Fibroblast of pulmonary artery (primary cell): Measurements from ENCODE around the gene STX1B.

Experiments used
- DNase-seq: peaks from one replicate; pipeline ENCODE4 v3.0.0-alpha.2; 2010; ENCODE audit warnings: low read depth
- H3K4me3 ChIP-seq: replicated peaks from 2 replicates; pipeline ENCODE4 v1.5.1; 2011; ENCODE audit warnings: low read depth, mild to moderate bottlenecking, control low read depth, low read length, moderate library complexity
- TF ChIP-seq, protein P1 (sequence below): IDR thresholded peaks from 2 replicates; pipeline ENCODE4 v1.5.1; 2011; ENCODE audit warnings: mild to moderate bottlenecking, control low read depth, low read length, inconsistent platforms; ENCODE audit errors: missing control alignments

Gene STX1B

DNA sequence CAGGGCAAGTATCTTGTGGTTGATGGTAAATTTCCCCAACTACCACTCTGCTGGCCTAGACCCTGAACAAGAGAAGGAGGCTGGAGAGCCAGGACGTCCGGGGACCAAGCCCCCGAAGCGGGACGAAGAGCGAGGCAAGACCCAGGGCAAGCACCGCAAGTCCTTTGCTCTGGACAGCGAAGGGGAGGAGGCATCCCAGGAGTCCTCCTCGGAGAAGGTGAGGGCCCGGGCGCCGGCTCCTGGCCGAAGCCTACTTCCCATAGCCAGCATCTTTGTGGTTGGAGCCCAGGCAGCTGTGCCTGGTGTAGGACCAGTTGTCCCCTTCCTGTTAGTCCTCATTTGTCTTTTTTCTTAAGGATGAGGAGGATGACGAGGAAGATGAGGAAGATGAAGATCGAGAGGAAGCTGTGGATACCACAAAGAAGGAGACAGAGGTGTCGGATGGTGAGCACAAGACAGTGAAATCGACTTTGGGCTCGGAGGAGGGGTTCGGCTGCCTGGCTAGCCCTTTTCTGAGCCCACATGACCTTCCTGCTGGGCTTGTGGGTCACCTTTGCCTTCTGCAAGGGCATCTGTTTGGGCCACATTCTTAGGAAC lies 41.1 kb downstream of the STX1B start:
- TF ChIP-seq, protein P1, sequence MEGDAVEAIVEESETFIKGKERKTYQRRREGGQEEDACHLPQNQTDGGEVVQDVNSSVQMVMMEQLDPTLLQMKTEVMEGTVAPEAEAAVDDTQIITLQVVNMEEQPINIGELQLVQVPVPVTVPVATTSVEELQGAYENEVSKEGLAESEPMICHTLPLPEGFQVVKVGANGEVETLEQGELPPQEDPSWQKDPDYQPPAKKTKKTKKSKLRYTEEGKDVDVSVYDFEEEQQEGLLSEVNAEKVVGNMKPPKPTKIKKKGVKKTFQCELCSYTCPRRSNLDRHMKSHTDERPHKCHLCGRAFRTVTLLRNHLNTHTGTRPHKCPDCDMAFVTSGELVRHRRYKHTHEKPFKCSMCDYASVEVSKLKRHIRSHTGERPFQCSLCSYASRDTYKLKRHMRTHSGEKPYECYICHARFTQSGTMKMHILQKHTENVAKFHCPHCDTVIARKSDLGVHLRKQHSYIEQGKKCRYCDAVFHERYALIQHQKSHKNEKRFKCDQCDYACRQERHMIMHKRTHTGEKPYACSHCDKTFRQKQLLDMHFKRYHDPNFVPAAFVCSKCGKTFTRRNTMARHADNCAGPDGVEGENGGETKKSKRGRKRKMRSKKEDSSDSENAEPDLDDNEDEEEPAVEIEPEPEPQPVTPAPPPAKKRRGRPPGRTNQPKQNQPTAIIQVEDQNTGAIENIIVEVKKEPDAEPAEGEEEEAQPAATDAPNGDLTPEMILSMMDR = no peak
- no peak for DNase-seq
- H3K4me3 ChIP-seq = no peak overlapping the region

GRCh38 chr16:30967795-30968194 lies 42.6 kb downstream of the STX1B start:
- H3K4me3 ChIP-seq = no peak overlapping the region
- DNase-seq = no peak
- TF ChIP-seq, protein P1 = no peak

DNA sequence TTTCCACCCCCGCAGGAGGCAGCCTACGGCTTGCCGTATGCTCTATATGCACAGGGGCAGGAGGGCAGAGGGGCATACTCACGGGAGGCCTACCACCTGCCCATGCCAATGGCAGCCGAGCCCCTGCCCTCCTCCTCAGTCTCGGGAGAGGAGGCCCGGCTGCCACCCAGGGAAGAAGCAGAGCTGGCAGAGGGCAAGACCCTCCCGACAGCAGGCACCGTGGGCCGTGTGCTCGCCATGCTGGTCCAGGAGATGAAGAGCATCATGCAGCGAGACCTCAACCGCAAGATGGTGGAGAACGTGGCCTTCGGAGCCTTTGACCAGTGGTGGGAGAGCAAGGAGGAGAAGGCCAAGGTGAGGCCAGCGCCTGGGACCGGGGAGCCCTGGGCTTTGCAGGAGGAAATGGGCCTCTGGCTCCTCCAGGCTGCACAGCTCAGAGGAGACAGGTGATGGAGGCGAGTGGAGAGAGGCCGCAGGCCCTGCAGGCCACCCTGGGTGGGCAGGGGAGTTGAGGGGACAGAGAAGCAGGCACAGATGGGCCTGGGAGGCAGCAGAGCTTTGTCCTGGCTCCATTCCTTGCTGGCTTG lies 44.3 kb downstream of the STX1B start:
- H3K4me3 ChIP-seq = no peak overlapping the region
- no peak for DNase-seq
- TF ChIP-seq, protein P1 = no peak

DNA sequence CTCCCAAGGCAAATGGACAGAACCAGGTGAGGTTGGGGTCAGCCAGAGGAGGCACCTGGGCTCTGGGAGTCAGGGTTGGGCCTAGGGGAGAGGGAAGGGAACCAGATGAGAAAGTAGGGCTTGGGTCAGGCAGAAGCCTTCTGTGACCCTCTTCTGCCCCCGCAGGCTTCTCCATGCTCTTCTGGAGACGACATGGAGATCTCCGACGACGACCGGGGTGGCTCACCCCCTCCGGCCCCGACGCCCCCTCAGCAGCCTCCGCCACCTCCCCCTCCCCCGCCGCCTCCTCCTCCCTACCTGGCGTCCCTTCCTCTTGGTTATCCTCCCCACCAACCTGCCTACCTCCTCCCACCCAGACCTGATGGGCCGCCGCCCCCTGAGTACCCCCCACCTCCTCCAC lies 45.0 kb downstream of the STX1B start:
- H3K4me3 ChIP-seq = no peak overlapping the region
- TF ChIP-seq, protein P1 = no peak
- DNase-seq = no peak

DNA sequence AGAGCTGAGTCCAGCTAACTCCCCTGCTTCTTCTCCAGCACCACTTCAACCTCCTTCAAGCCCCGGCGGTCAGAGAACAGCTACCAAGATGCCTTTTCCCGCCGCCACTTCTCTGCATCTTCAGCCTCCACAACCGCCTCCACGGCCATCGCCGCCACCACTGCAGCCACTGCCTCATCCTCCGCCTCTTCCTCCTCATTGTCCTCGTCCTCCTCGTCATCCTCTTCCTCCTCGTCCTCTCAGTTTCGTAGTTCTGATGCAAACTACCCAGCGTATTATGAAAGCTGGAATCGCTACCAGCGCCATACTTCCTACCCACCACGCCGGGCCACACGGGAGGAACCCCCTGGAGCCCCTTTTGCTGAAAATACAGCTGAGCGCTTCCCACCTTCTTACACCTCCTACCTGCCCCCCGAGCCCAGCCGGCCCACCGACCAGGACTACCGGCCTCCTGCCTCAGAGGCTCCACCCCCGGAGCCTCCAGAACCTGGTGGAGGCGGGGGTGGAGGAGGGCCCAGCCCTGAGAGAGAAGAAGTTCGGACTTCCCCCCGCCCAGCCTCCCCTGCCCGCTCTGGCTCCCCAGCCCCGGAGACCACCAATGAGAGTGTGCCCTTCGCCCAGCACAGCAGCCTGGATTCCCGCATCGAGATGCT lies 45.7 kb downstream of the STX1B start:
- TF ChIP-seq, protein P1 = no peak
- DNase-seq = no peak
- H3K4me3 ChIP-seq = no peak overlapping the region

- TF ChIP-seq, protein P1 = no peak
- no peak overlapping the region for H3K4me3 ChIP-seq
- no peak for DNase-seq
These were observed 46.4 kb downstream of the STX1B start for GRCh38 chr16:30963925-30964511.

DNA sequence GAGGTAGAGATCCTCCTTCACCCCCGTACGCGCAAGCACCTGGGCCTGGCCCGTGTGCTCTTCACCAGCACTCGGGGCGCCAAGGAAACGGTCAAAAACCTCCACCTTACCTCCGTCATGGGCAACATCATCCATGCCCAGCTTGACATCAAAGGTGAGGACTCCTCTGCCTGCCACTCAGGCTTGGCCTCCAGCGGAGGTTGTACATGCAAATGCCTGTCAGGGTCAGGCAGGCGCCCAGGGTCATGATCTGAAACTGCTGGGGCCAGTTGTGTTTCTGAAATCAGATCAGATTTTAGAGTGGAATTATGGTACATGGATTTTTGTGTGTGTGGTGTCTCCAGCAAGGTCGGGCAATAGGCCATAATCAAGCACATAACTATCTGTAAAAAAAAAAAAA lies 49.1 kb downstream of the STX1B start:
- DNase-seq = no peak
- TF ChIP-seq, protein P1 = no peak
- no peak overlapping the region for H3K4me3 ChIP-seq
